Endothelial cell of umbilical vein (primary cell): ENCODE measurements around the gene KRT1. TPM values are rescaled to one million over a fixed set of nuclear protein-coding genes. Genes with fewer than 3 reads are reported as not detected.

Experiments
- BruUV-seq: library from RNA; stranded (reverse); fragments of 400-500 nt; replicated peaks from 2 replicates; lab custom pipeline; 2021; lab: Mats Ljungman, UMichigan
- CTCF ChIA-PET: fragments of 300-600, 350-600 bp; sonication (Branson Sonifier 250); formaldehyde crosslinking; loops from one replicate; lab custom pipeline; 2021; ENCODE audit warnings: antibody characterized with exemption, inconsistent platforms; lab: Charles Lee
- POLR2A ChIA-PET: fragments of 300-600, 350-600 bp; sonication (Branson Sonifier 250); formaldehyde crosslinking; loops from one replicate; lab custom pipeline; 2021; ENCODE audit warnings: antibody characterized with exemption, inconsistent platforms; lab: Charles Lee
- DNase-seq: peaks from one replicate; pipeline ENCODE4 v3.0.0-alpha.2; 2011; ENCODE audit warnings: low read depth, low spot score
- FAIRE-seq: peaks from 2 replicates; lab custom pipeline; 2011; peaks lifted over from hg19 to GRCh38; lab: Jason Lieb, UNC
- H2AFZ ChIP-seq: 2 replicates; pipeline ENCODE4 v1.6.0; 2012; ENCODE audit warnings: low read depth, low read length, control low read depth, inconsistent platforms
- H3K27ac ChIP-seq: 2 replicates; pipeline ENCODE4 v1.5.1; 2011; ENCODE audit warnings: low read depth, mild to moderate bottlenecking, control low read depth, low read length, moderate library complexity; ENCODE audit not compliant: insufficient read depth
- H3K27me3 ChIP-seq, 2 experiments: 2 replicates each; pipeline versions ENCODE4 v1.6.0 to v1.6.1; 2011; ENCODE audit warnings: low read length in 2 of 2, mixed read lengths in 1 of 2; ENCODE audit not compliant: control insufficient read depth in 2 of 2, insufficient read depth in 2 of 2
- H3K36me3 ChIP-seq, 2 experiments: 2 replicates in 1 of 2; 3 replicates in 1 of 2; pipeline ENCODE4 v1.5.1; 2011; ENCODE audit warnings: low read length in 2 of 2, mild to moderate bottlenecking in 1 of 2, moderate library complexity in 1 of 2; ENCODE audit not compliant: control insufficient read depth in 2 of 2, insufficient read depth in 2 of 2; ENCODE audit errors: extremely low read depth in 1 of 2
- H3K4me1 ChIP-seq: 3 replicates; pipeline ENCODE4 v1.5.1; 2011; ENCODE audit warnings: mild to moderate bottlenecking, low read length; ENCODE audit not compliant: control insufficient read depth, insufficient read depth; ENCODE audit errors: extremely low read depth
- H3K4me2 ChIP-seq: 2 replicates; pipeline ENCODE4 v1.6.1; 2011; ENCODE audit warnings: low read length, control low read depth, mixed read lengths; ENCODE audit not compliant: insufficient read depth
- H3K4me3 ChIP-seq, 3 experiments: fragments of 200-600 bp in 1 of 3; sonication (generic), shearing (Covaris generic) in 1 of 3; replicated peaks in 1 of 3; 2 replicates each; pipeline ENCODE4 v1.5.1; 2011 to 2016; ENCODE audit warnings: control low read depth in 3 of 3, low read length in 3 of 3, mild to moderate bottlenecking in 2 of 3, inconsistent platforms in 1 of 3, low read depth in 1 of 3, moderate library complexity in 1 of 3; ENCODE audit not compliant: insufficient read depth in 1 of 3
- H3K79me2 ChIP-seq: 2 replicates; pipeline ENCODE4 v1.6.0; 2012; ENCODE audit warnings: low read length, inconsistent platforms; ENCODE audit not compliant: control insufficient read depth, insufficient read depth
- H3K9ac ChIP-seq: replicated peaks from 2 replicates; pipeline ENCODE3; 2011; ENCODE audit warnings: low read length, control low read depth; ENCODE audit not compliant: insufficient read depth; ENCODE audit errors: extremely low read depth
- H3K9me1 ChIP-seq: replicated peaks from 3 replicates; pipeline ENCODE4 v1.6.0; 2011; ENCODE audit warnings: mild to moderate bottlenecking, low read length; ENCODE audit not compliant: control insufficient read depth, insufficient read depth; ENCODE audit errors: extremely low read depth
- H3K9me3 ChIP-seq: replicated peaks from 2 replicates; pipeline ENCODE4 v1.5.1; 2012; ENCODE audit warnings: low read length, inconsistent platforms; ENCODE audit not compliant: control insufficient read depth, insufficient read depth
- H4K20me1 ChIP-seq: replicated peaks from 2 replicates; pipeline ENCODE3; 2011; ENCODE audit warnings: mild to moderate bottlenecking, low read length; ENCODE audit not compliant: control insufficient read depth, insufficient read depth; ENCODE audit errors: extremely low read depth
- GATA2 ChIP-seq: IDR thresholded peaks from 2 replicates; pipeline ENCODE4 v1.7.0; 2011; ENCODE audit warnings: low read depth, mild to moderate bottlenecking, moderate library complexity, mixed read lengths, low read length; ENCODE audit not compliant: insufficient read length, insufficient read depth
- dilution Hi-C: fragments of 300-500 bp; cut with MboI; formaldehyde crosslinking; loops from one replicate; pipeline ENCODE4 v1.15.0; 2019; ENCODE audit warnings: low sequenced_read_pairs; ENCODE audit not compliant: extremely low pct_ligation_motif_present
- intact Hi-C: fragments of 100-400 bp; cut with micrococcal nuclease; formaldehyde crosslinking; loops from one replicate; pipeline ENCODE4 v1.10.0; 2022
- polyA plus RNA-seq, 4 experiments: library from polyadenylated mRNA; depleted of rRNA in 3 of 4; stranded (reverse) in 3 of 4; unstranded in 1 of 4; fragments of >200 nt; gene quantifications; 2 replicates each; pipeline versions ENCODE4 v1.2.1 to v1.2.3, GENCODE V29; 2011 to 2012; ENCODE audit warnings: missing spikeins in 1 of 4
- total RNA-seq: library from RNA; stranded (reverse); gene quantifications from 2 replicates; pipeline ENCODE4 v1.2.3, GENCODE V29; 2021
- TF ChIP-seq, protein P1 (sequence below), 2 donors: IDR thresholded peaks; 1 replicate in 1 of 2; 2 replicates in 1 of 2; pipeline ENCODE4 v1.5.1; 2011; ENCODE audit warnings: low read length in 2 of 2, mild to moderate bottlenecking in 2 of 2, moderate library complexity in 2 of 2, control low read depth in 1 of 2, inconsistent platforms in 1 of 2, low read depth in 1 of 2; ENCODE audit not compliant: insufficient read depth in 1 of 2; ENCODE audit errors: extremely low read depth in 1 of 2

Gene KRT1
- total and polyA plus RNA-seq, 2 donors (not counting 3 experiments of a cell fraction or from before 2014, with no cell fraction given), result not detected

DNA sequence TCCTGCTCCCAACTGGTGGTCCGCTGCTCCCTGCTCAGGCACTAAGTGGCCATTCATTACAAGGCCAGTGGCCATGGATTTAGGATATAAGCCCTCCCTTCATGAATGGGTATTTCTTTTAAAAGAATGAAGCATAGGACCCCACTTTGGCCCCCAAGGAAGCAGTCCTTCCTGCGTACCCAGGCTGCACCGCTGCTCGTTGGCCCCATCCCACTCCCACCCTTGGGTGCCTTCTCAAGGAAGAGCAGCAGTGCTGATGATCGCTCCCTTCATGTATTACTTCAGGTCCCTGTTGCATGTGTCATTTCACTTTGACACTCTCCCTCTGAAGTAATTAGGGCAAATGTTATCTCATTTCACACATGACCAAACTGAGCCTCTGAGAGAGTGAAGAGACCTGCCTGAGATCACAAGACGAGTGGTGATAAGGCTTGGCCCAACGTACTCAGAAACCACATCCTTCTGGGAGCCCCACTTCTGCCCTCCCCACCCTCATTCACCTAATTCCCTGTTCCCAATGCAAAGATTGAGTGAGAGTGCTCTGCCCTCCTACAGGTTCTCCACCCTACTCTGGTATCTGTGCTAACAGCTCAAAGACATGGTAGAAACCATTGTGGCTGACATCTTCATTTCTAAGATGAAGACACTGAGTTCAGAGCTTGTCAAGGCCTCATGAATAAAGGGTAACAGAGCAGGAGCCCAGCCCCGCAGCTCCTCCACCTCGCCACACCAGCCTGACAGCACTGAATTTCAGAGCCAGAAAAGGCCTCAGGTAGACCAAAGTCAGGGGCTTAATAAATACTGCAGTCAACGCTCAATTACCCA lies 17.9 kb downstream of the KRT1 start:
- intact Hi-C loops, result no loop called here
- BruUV-seq, result no TSS peak

DNA sequence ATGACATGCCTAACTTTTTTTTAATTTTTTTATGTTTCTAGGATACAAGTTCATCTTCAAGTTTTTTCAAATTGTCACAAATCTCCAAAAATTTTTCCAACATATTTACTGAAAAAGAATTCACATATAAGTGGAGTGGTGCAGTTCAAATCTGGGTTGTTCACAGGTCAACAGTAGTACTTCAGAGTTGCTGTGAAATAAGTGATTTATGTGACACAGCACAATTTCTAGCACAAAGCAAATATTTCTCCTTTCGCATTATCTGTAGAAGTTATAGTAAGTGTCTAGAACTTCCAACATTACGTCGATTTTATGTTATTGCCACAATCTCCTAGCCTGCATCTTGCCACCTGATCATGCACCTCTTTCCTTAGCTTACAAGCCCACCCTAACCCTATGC lies 18.5 kb downstream of the KRT1 start:
- H3K9me3 ChIP-seq, result no peaks in the 10 kb centered on the region
- no peaks in the 10 kb centered on the region for H4K20me1 ChIP-seq
- no peaks in the 10 kb centered on the region for H3K36me3 ChIP-seq
- intact Hi-C loops, result no loop called here
- H2AFZ ChIP-seq, result no peak overlapping the region
- no TSS peak for BruUV-seq
- H3K27ac ChIP-seq, result no peak overlapping the region
- H3K27me3 ChIP-seq, result no peaks in the 10 kb centered on the region
- FAIRE-seq (no peak), DNase-seq (no peak)
- CTCF ChIA-PET, result no interaction called here
- no peaks in the 10 kb centered on the region for H3K4me1 ChIP-seq
- no peaks in the 10 kb centered on the region for H3K79me2 ChIP-seq
- no peak overlapping the region for H3K4me3 ChIP-seq
- H3K4me2 ChIP-seq, result no peak overlapping the region
- POLR2A ChIA-PET, result no interaction called here
- H3K9ac ChIP-seq, result no peak overlapping the region
- H3K9me1 ChIP-seq, result no peaks in the 10 kb centered on the region
- TF ChIP-seq GATA2, result no peak
- TF ChIP-seq, protein P1, sequence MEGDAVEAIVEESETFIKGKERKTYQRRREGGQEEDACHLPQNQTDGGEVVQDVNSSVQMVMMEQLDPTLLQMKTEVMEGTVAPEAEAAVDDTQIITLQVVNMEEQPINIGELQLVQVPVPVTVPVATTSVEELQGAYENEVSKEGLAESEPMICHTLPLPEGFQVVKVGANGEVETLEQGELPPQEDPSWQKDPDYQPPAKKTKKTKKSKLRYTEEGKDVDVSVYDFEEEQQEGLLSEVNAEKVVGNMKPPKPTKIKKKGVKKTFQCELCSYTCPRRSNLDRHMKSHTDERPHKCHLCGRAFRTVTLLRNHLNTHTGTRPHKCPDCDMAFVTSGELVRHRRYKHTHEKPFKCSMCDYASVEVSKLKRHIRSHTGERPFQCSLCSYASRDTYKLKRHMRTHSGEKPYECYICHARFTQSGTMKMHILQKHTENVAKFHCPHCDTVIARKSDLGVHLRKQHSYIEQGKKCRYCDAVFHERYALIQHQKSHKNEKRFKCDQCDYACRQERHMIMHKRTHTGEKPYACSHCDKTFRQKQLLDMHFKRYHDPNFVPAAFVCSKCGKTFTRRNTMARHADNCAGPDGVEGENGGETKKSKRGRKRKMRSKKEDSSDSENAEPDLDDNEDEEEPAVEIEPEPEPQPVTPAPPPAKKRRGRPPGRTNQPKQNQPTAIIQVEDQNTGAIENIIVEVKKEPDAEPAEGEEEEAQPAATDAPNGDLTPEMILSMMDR (IDR thresholded peaks at IDR 0.05; ENCODE audit: extremely low read depth in 1 of 2, insufficient read depth in 1 of 2, low read depth in 1 of 2, low read length in 2 of 2), result no peak
- dilution Hi-C loops, result no loop called here

More for the DNA sequence above, 17.9 kb downstream of the KRT1 start:
- DNase-seq (no peak), FAIRE-seq (no peak)
- CTCF ChIA-PET, result interaction anchor here (1.1 kb wide), 1 partner anchor 13 kb away, joined by 3 read pairs; no protein-coding TSS in a partner anchor
- POLR2A ChIA-PET, result no interaction called here
- dilution Hi-C loops, result no loop called here
- H3K27me3 ChIP-seq, result no peaks in the 10 kb centered on the region
- no peak overlapping the region for H3K9ac ChIP-seq
- H3K4me1 ChIP-seq, result no peaks in the 10 kb centered on the region
- no peak overlapping the region for H3K4me2 ChIP-seq
- no peaks in the 10 kb centered on the region for H3K36me3 ChIP-seq
- no peak for TF ChIP-seq GATA2
- H2AFZ ChIP-seq, result no peak overlapping the region
- H3K9me1 ChIP-seq, result no peaks in the 10 kb centered on the region
- no peaks in the 10 kb centered on the region for H4K20me1 ChIP-seq
- H3K27ac ChIP-seq, result no peak overlapping the region
- H3K9me3 ChIP-seq, result no peaks in the 10 kb centered on the region
- H3K79me2 ChIP-seq, result no peaks in the 10 kb centered on the region
- H3K4me3 ChIP-seq, result no peak overlapping the region
